ENCODE measurements around the gene SYT5.

- TF ChIP-seq, protein P1, sequence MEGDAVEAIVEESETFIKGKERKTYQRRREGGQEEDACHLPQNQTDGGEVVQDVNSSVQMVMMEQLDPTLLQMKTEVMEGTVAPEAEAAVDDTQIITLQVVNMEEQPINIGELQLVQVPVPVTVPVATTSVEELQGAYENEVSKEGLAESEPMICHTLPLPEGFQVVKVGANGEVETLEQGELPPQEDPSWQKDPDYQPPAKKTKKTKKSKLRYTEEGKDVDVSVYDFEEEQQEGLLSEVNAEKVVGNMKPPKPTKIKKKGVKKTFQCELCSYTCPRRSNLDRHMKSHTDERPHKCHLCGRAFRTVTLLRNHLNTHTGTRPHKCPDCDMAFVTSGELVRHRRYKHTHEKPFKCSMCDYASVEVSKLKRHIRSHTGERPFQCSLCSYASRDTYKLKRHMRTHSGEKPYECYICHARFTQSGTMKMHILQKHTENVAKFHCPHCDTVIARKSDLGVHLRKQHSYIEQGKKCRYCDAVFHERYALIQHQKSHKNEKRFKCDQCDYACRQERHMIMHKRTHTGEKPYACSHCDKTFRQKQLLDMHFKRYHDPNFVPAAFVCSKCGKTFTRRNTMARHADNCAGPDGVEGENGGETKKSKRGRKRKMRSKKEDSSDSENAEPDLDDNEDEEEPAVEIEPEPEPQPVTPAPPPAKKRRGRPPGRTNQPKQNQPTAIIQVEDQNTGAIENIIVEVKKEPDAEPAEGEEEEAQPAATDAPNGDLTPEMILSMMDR (IDR thresholded peaks at IDR 0.05) = no peak
- TF ChIP-seq POLR2AphosphoS5 (IDR thresholded peaks at IDR 0.05) (peak; percentile 7 to 60 (median 20)), EP300 (IDR thresholded peaks at IDR 0.05; ENCODE audit: low read depth) (no peak)
These were observed 36.5 kb upstream of the SYT5 start for GRCh38 chr19:55216461-55217198.

All from transverse colon (tissue), 4 donors.